Gastroesophageal sphincter (tissue), 4 donors: ENCODE data around the gene TAL2. TPM values are rescaled to one million over a fixed set of nuclear protein-coding genes. Genes with fewer than 3 reads are reported as not detected.

Source experiments
- ATAC-seq: fragments of 150-250 bp; one replicate; pipeline ENCODE4 v1.9.1; 2016; ENCODE audit warnings: mild to moderate bottlenecking, moderate library complexity
- H3K27ac ChIP-seq, 4 donors: fragments of 200-600 bp; sonication (generic) in 3 of 4; 1 replicate in 3 of 4; 2 replicates in 1 of 4; pipeline ENCODE4 v1.5.1; 2016 to 2019
- H3K27me3 ChIP-seq: fragments of 200-600 bp; sonication (generic); one replicate; pipeline ENCODE4 v1.5.1; 2019
- H3K36me3 ChIP-seq, 2 donors: fragments of 200-600 bp; sonication (generic); one replicate each; pipeline ENCODE4 v1.5.1; 2019; ENCODE audit warnings: control low read depth in 1 of 2
- H3K4me1 ChIP-seq, 3 donors: fragments of 200-600 bp; sonication (generic); 1 replicate in 2 of 3; 2 replicates in 1 of 3; pipeline ENCODE4 v1.5.1; 2016 to 2019; ENCODE audit warnings: control low read depth in 2 of 3
- H3K4me3 ChIP-seq, 2 donors: fragments of 200-600 bp; sonication (generic); one replicate each; pipeline ENCODE4 v1.5.1; 2019; ENCODE audit warnings: mild to moderate bottlenecking in 1 of 2, moderate library complexity in 1 of 2
- H3K9me3 ChIP-seq, 3 donors: fragments of 200-600 bp; sonication (generic); one replicate each; pipeline ENCODE4 v1.5.1; 2017 to 2019; ENCODE audit warnings: control low read depth in 2 of 3
- EP300 ChIP-seq: sonication (generic); formaldehyde crosslinking; IDR thresholded peaks from one replicate; pipeline ENCODE4 v1.6.1; 2017; ENCODE audit warnings: antibody characterized with exemption, mild to moderate bottlenecking
- POLR2A ChIP-seq, 2 donors: fragments of 450-650 bp; IDR thresholded peaks; one replicate each; pipeline ENCODE4 v1.6.1; 2017; ENCODE audit warnings: antibody characterized with exemption in 2 of 2, mild to moderate bottlenecking in 2 of 2, moderate library complexity in 1 of 2
- POLR2AphosphoS5 ChIP-seq: sonication (generic); formaldehyde crosslinking; IDR thresholded peaks from one replicate; pipeline ENCODE4 v1.6.1; 2017; ENCODE audit warnings: antibody characterized with exemption
- WGBS, 2 donors: methylation state at CpG; one replicate each; pipeline ENCODE4 v1.1.5; 2018; ENCODE audit warnings: low coverage in 1 of 2; 5-methylcytosine and 5-hydroxymethylcytosine counted together
- total RNA-seq, 4 donors: library from RNA; depleted of rRNA; stranded (reverse); fragments of >200 nt; gene quantifications; one replicate each; pipeline ENCODE4 v1.1.0, GENCODE V29; 2016
- TF ChIP-seq, protein P1 (sequence below), 4 experiments: fragments of 200-600 bp in 2 of 4; fragments of 450-650 bp in 2 of 4; sonication (generic) in 1 of 4; IDR thresholded peaks; one replicate each; pipeline ENCODE4 v1.5.1; 2017 to 2019; ENCODE audit warnings: antibody characterized with exemption in 4 of 4, mild to moderate bottlenecking in 2 of 4, moderate library complexity in 2 of 4

Gene TAL2
- total RNA-seq, 4 donors from 2014 or later, result not detected

DNA sequence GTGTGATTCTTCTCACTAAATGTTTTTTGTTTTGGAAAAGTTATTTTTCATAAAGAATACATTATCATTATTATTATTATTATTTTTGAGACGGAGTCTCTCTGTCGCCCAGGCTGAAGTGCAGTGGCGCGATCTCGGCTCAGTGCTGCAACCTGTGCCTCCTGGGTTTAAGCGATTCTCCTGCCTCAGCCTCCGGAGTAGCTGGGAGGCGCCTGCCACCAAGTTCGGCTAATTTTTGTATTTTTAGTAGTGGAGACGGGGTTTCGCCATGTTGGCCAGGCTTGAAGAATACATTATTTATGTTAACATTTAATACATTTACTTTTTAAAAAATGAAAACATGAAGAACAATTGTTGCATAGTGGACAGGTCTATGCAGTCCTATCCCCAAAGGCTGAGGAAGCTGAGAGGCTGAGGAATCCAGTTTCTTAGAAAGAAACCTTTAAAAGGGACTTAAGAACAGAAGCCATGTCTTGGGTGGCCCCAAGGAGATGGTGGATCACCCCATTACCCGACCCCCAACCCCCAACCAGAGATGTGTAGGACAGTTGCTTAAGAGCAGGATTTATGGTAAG, 34.0 kb downstream of the TAL2 start:
- H3K36me3 ChIP-seq, result no peaks in the 10 kb centered on the region
- TF ChIP-seq EP300 (no peak), POLR2A (IDR thresholded peaks at IDR 0.05) (no peak), POLR2AphosphoS5 (no peak)
- TF ChIP-seq, protein P1, sequence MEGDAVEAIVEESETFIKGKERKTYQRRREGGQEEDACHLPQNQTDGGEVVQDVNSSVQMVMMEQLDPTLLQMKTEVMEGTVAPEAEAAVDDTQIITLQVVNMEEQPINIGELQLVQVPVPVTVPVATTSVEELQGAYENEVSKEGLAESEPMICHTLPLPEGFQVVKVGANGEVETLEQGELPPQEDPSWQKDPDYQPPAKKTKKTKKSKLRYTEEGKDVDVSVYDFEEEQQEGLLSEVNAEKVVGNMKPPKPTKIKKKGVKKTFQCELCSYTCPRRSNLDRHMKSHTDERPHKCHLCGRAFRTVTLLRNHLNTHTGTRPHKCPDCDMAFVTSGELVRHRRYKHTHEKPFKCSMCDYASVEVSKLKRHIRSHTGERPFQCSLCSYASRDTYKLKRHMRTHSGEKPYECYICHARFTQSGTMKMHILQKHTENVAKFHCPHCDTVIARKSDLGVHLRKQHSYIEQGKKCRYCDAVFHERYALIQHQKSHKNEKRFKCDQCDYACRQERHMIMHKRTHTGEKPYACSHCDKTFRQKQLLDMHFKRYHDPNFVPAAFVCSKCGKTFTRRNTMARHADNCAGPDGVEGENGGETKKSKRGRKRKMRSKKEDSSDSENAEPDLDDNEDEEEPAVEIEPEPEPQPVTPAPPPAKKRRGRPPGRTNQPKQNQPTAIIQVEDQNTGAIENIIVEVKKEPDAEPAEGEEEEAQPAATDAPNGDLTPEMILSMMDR (IDR thresholded peaks at IDR 0.05), result no peak

DNA sequence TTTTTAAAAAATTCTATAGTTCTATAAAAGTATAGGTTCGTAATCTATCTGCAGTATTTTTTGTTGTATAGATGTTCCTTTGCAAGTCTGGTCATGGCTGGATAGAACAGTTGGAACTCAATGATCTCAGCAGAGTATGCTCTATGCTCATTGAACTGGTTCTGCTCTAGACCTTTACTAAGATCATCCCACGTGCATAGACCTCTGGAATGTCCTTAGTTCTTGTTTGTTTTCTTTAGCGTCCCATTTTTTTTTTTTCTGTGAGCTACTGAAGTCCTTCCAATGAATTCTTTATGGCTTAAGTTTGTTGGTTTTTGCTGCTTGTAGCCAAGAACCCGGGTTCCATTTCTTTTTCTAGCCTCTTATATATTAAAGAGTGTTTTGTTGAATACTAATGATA, 35.6 kb downstream of the TAL2 start:
- WGBS, 2 donors, result 70 to 84% methylated on average over 4 of the region's 4 CpGs
- TF ChIP-seq, protein P1 (IDR thresholded peaks at IDR 0.05), result no peak
- no peak for TF ChIP-seq EP300
- no peak for TF ChIP-seq POLR2A (IDR thresholded peaks at IDR 0.05)
- no peak for TF ChIP-seq POLR2AphosphoS5
- peaks cover 0 to 24% (median 0%) of the 10 kb centered on the region in 3 donors for H3K4me1 ChIP-seq
- no peak overlapping the region for H3K4me3 ChIP-seq
- H3K9me3 ChIP-seq, result no peaks in the 10 kb centered on the region
- peaks cover 12% of the 10 kb centered on the region for H3K27me3 ChIP-seq
- no peaks in the 10 kb centered on the region for H3K36me3 ChIP-seq
- no peak for ATAC-seq
- H3K27ac ChIP-seq, result no peak overlapping the region

More for the DNA sequence above, 34.0 kb downstream of the TAL2 start:
- no peaks in the 10 kb centered on the region for H3K9me3 ChIP-seq
- H3K27me3 ChIP-seq, result peaks cover 28% of the 10 kb centered on the region
- no peak overlapping the region for H3K4me3 ChIP-seq
- H3K27ac ChIP-seq, result no peak overlapping the region
- WGBS, 2 donors, result 85 to 95% methylated on average over 2 to 12 of the region's 12 CpGs
- no peak for ATAC-seq
- peaks cover 0 to 24% (median 0%) of the 10 kb centered on the region in 3 donors for H3K4me1 ChIP-seq

DNA sequence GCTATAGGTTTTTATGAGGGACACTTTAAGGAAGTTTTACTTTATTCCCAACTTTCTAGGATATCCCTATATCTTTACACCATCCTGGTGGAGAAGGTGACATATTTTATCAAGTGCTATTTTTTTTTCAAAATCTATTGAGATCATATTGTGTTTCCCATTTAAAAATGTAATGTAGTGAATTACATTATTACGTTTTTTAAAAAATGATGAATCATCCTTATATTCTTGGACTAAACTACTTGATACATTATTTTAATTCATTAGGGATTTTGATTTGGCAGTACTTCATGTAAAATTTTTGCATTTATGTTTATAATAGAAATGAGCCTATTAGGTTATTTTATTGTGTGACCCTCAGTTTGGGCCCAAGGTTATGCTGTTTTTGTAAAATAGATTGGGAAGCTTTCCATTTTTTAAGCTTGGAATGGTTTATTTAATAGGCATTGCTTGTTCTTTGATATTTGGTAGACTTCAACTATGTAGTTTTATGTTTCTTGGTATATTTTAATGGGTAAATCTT, 36.2 kb downstream of the TAL2 start:
- Histone ChIP-seq H3K4me1 (peaks cover 0 to 22% (median 0%) of the 10 kb centered on the region in 3 donors), H3K27ac (no peak overlapping the region), H3K27me3 (peaks cover 7% of the 10 kb centered on the region), H3K4me3 (no peak overlapping the region), H3K9me3 (no peaks in the 10 kb centered on the region), H3K36me3 (no peaks in the 10 kb centered on the region)
- no peak for TF ChIP-seq EP300
- TF ChIP-seq, protein P1 (IDR thresholded peaks at IDR 0.05), result no peak
- no peak for TF ChIP-seq POLR2AphosphoS5
- TF ChIP-seq POLR2A (IDR thresholded peaks at IDR 0.05), result no peak
- 70% methylated on average over 1 of the region's 1 CpG; no CpG with 5 or more reads in 1 of the 2 donors for WGBS, 2 donors
- ATAC-seq, result no peak

DNA sequence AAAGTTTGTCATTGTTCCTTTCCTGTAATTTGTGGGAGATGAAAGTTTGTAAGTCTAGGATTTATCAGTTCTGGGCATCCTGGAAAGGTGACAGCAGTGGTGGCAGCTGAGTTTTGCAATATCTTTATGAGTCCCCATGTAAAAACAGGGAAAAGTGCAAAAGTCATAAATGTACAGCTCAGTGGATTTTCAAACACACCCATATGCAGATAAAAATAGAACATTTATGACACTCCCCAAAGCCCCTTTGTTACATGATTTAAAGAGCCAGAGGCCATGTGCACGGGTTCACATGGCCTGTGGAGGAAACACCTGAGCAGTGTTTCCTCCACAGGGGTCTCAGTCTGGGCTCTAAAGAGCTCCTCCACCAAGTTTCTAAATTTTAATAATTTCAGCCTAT, 38.4 kb downstream of the TAL2 start:
- peaks cover 0 to 7% (median 0%) of the 10 kb centered on the region in 3 donors for H3K4me1 ChIP-seq
- no peaks in the 10 kb centered on the region for H3K9me3 ChIP-seq
- H3K4me3 ChIP-seq, result no peak overlapping the region
- H3K27me3 ChIP-seq, result no peaks in the 10 kb centered on the region
- H3K27ac ChIP-seq, result no peak overlapping the region
- TF ChIP-seq EP300 (no peak), POLR2AphosphoS5 (no peak), POLR2A (IDR thresholded peaks at IDR 0.05) (no peak)
- TF ChIP-seq, protein P1 (IDR thresholded peaks at IDR 0.05), result no peak
- H3K36me3 ChIP-seq, result no peaks in the 10 kb centered on the region
- 44 to 82% methylated on average over 1 of the region's 1 CpG for WGBS, 2 donors
- no peak for ATAC-seq

DNA sequence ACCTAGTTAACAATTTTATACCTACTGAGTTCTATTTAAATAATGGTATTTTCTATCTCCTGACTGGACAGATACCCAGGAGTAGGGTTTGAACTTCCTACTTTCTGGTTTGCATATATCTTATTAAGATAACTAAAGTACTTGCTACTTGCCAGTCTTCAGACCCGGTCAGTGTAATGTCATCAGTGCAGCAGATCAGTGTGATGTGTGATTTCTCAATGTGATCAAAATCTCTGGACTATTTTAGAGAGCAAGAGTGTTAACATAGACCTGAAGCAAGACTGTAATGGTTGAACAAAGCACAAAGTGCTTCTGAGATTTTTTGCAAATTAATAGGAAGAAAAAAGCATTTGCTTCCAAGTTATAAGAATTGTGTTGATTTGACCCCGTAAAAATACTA, 38.9 kb downstream of the TAL2 start:
- Histone ChIP-seq H3K4me1 (peaks cover 0 to 2% (median 0%) of the 10 kb centered on the region in 3 donors), H3K36me3 (peaks cover 0 to 2% of the 10 kb centered on the region in 2 donors), H3K27me3 (no peaks in the 10 kb centered on the region), H3K27ac (no peak overlapping the region), H3K4me3 (no peak overlapping the region), H3K9me3 (no peaks in the 10 kb centered on the region)
- ATAC-seq, result no peak
- no peak for TF ChIP-seq POLR2A (IDR thresholded peaks at IDR 0.05)
- TF ChIP-seq EP300, result no peak
- no peak for TF ChIP-seq POLR2AphosphoS5
- TF ChIP-seq, protein P1 (IDR thresholded peaks at IDR 0.05), result no peak
- WGBS, 2 donors, result 88 to 89% methylated on average over 2 of the region's 2 CpGs
